B cell (primary cell): ENCODE data around the gene RAD51B. TPM values are rescaled to one million over a fixed set of nuclear protein-coding genes. Genes with fewer than 3 reads are reported as not detected.

Experiments used
- ATAC-seq: fragments of 200-7000 bp; cut with Tn5 transposase; one replicate; pipeline ENCODE4 v1.10.0; 2021; ENCODE audit warnings: low read depth, mild to moderate bottlenecking, moderate number of reproducible peaks, moderate library complexity
- CTCF ChIA-PET: fragments of 350-600 bp; sonication (Branson Sonifier 250); formaldehyde crosslinking; loops from one replicate; lab custom pipeline; 2021; ENCODE audit warnings: antibody characterized with exemption, inconsistent platforms; lab: Charles Lee
- POLR2A ChIA-PET: fragments of 350-600 bp; sonication (Branson Sonifier 250); formaldehyde crosslinking; loops from one replicate; lab custom pipeline; 2021; ENCODE audit warnings: antibody characterized with exemption; lab: Charles Lee
- DNase-seq: peaks from one replicate; pipeline ENCODE4 v3.0.0; 2013
- H2AFZ ChIP-seq: 2 replicates; pipeline ENCODE4 v1.6.1; 2012; ENCODE audit warnings: mild to moderate bottlenecking, low read depth, low read length; ENCODE audit not compliant: insufficient read depth, poor library complexity, severe bottlenecking
- H3K27ac ChIP-seq, 2 donors: 1 replicate in 1 of 2; 2 replicates in 1 of 2; pipeline ENCODE4 v1.5.1; 2012 to 2013; ENCODE audit warnings: low read length in 2 of 2, mild to moderate bottlenecking in 2 of 2, moderate library complexity in 1 of 2
- H3K27me3 ChIP-seq, 4 experiments: fragments of 200-600 bp in 1 of 4; sonication (generic) in 1 of 4; replicated peaks in 1 of 4; 1 replicate in 2 of 4; 2 replicates in 2 of 4; pipeline versions ENCODE4 v1.6.1 to v1.7.0; 2013 to 2016; ENCODE audit warnings: low read length in 3 of 4, mild to moderate bottlenecking in 2 of 4, mixed read lengths in 1 of 4, moderate library complexity in 1 of 4; ENCODE audit not compliant: insufficient read depth in 4 of 4, control insufficient read depth in 3 of 4; ENCODE audit errors: control extremely low read depth in 1 of 4
- H3K36me3 ChIP-seq, 2 experiments: replicated peaks in 1 of 2; 1 replicate in 1 of 2; 2 replicates in 1 of 2; pipeline versions ENCODE4 v1.6.1 to v1.7.1; 2013; ENCODE audit warnings: low read length in 1 of 2; ENCODE audit not compliant: insufficient read depth in 2 of 2, control insufficient read depth in 1 of 2; ENCODE audit errors: control extremely low read depth in 1 of 2, extremely low read depth in 1 of 2
- H3K4me1 ChIP-seq, 2 donors: fragments of 200-600 bp in 1 of 2; sonication (generic) in 1 of 2; 1 replicate in 1 of 2; 2 replicates in 1 of 2; pipeline versions ENCODE4 v1.5.1 to v1.6.1; 2013 to 2017; ENCODE audit warnings: low read length in 2 of 2; ENCODE audit not compliant: control insufficient read depth in 2 of 2, insufficient read depth in 2 of 2
- H3K4me2 ChIP-seq: replicated peaks from 2 replicates; pipeline ENCODE3; 2012; ENCODE audit warnings: mild to moderate bottlenecking, low read depth, low read length; ENCODE audit not compliant: poor library complexity, severe bottlenecking
- H3K4me3 ChIP-seq, 5 experiments: fragments of 200-600 bp in 1 of 5; sonication (generic) in 1 of 5; 1 replicate in 3 of 5; 2 replicates in 2 of 5; pipeline versions ENCODE4 v1.5.1 to v1.7.0; 2011 to 2016; ENCODE audit warnings: low read length in 4 of 5, mild to moderate bottlenecking in 4 of 5, low read depth in 2 of 5, control low read depth in 1 of 5, moderate library complexity in 1 of 5; ENCODE audit not compliant: insufficient read depth in 1 of 5; ENCODE audit errors: control extremely low read depth in 1 of 5, extremely low read depth in 1 of 5
- H3K79me2 ChIP-seq: fragments of 200-600 bp; sonication (generic); one replicate; pipeline ENCODE4 v1.6.0; 2016; ENCODE audit warnings: low read length; ENCODE audit not compliant: control insufficient read depth, insufficient read depth
- H3K9ac ChIP-seq: fragments of 200-600 bp; sonication (generic); 2 replicates; pipeline ENCODE4 v1.6.1; 2017; ENCODE audit warnings: mild to moderate bottlenecking, low read length, moderate library complexity
- H3K9me3 ChIP-seq, 3 donors: one replicate each; pipeline versions ENCODE4 v1.6.1 to v1.7.1; 2013; ENCODE audit warnings: low read length in 2 of 3; ENCODE audit not compliant: control insufficient read depth in 2 of 3, insufficient read depth in 1 of 3; ENCODE audit errors: control extremely low read depth in 1 of 3
- H4K20me1 ChIP-seq: 2 replicates; pipeline ENCODE4 v1.6.0; 2012; ENCODE audit warnings: mild to moderate bottlenecking, low read length; ENCODE audit not compliant: insufficient read depth, control insufficient read depth, poor library complexity, severe bottlenecking
- H3K27ac Mint-ChIP-seq: one replicate; pipeline ENCODE4 v1.8.0; 2021; ENCODE audit warnings: mixed read lengths
- H3K27me3 Mint-ChIP-seq: one replicate; pipeline ENCODE4 v1.8.0; 2021; ENCODE audit warnings: mixed read lengths
- H3K4me1 Mint-ChIP-seq: one replicate; pipeline ENCODE4 v1.8.0; 2021; ENCODE audit warnings: mixed read lengths
- H3K4me3 Mint-ChIP-seq: one replicate; pipeline ENCODE4 v1.8.0; 2021; ENCODE audit warnings: mixed read lengths
- H3K9me3 Mint-ChIP-seq: one replicate; pipeline ENCODE4 v1.8.0; 2022; ENCODE audit warnings: mixed read lengths; ENCODE audit not compliant: insufficient read depth
- EZH2 ChIP-seq: IDR thresholded peaks from 2 replicates; pipeline ENCODE4 v1.6.1; 2012; ENCODE audit warnings: borderline replicate concordance, low read depth, mild to moderate bottlenecking, moderate library complexity, low read length; ENCODE audit not compliant: insufficient read depth, poor library complexity, severe bottlenecking
- whole genome bisulfite sequencing: methylation state at CpG from one replicate; pipeline ENCODE4 v1.1.5; 2013; ENCODE audit warnings: missing lambda C conversion rate; ENCODE audit not compliant: insufficient coverage; 5-methylcytosine and 5-hydroxymethylcytosine counted together
- intact Hi-C: fragments of 100-400 bp; cut with micrococcal nuclease; formaldehyde crosslinking; loops from one replicate; pipeline ENCODE4 v1.10.0; 2022
- polyA plus RNA-seq: library from polyadenylated mRNA; depleted of rRNA; stranded (reverse); fragments of >200 nt; gene quantifications from 2 replicates; pipeline ENCODE4 v1.2.3, GENCODE V29; 2012
- total RNA-seq, 2 donors: library from RNA; stranded (reverse); fragments of 120-200 nt in 1 of 2; gene quantifications; 1 replicate in 1 of 2; 2 replicates in 1 of 2; pipeline versions ENCODE4 v1.2.3 to v1.2.4, GENCODE V29; 2013 to 2022
- TF ChIP-seq, protein P1 (sequence below): fragments of 200-600 bp; IDR thresholded peaks from one replicate; pipeline ENCODE4 v1.8.0; 2022; ENCODE audit warnings: antibody characterized with exemption, mild to moderate bottlenecking

The RAD51B gene
- total and polyA plus RNA-seq, 2 donors (not counting 1 experiment from before 2014, with no cell fraction given) = 6.5 to 60.6 TPM

DNA sequence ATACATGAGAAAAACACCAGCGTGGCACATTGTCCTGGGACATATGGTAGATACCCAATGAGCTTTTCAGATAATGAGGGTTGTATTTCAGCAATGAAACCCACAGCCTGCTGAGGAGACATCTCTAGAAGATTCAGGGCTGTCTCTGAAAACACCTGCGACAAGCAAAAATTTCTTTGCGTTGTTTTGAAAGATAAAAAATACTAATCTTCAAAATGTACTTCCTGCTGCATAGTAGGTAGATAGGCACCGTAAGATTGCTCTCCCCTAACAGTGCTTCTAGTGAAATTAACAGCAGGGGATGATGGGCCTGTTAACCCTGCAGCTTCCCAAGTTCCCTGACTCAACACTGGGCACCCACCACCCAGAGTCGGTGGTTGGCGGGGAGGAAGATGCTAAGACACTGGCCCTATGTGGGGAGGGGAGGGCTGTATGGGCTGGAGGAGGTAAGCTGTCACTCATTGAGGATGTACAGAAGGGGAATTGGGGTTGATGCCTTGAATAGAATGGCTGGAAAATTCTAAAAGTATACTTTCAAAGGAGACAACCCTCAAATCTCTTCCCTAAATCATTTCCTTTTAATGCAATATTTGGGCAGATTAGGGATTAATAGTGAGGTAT is 953.3 kb downstream of the RAD51B start:
- Mint-ChIP-seq H3K27ac (no peak overlapping the region), H3K4me3 (no peak overlapping the region), H3K4me1 (peaks cover 11% of the 10 kb centered on the region), H3K9me3 (no peaks in the 10 kb centered on the region), H3K27me3 (no peaks in the 10 kb centered on the region)
- Histone ChIP-seq H4K20me1 (no peaks in the 10 kb centered on the region), H3K4me1 (peaks cover 10 to 11% of the 10 kb centered on the region in 2 donors), H3K79me2 (no peaks in the 10 kb centered on the region), H3K4me3 (no peak overlapping the region), H3K4me2 (no peak overlapping the region), H2AFZ (no peak overlapping the region), H3K9me3 (peaks cover 0 to 12% (median 4%) of the 10 kb centered on the region in 3 donors), H3K27me3 (no peaks in the 10 kb centered on the region), H3K27ac (no peak overlapping the region), H3K9ac (no peak overlapping the region), H3K36me3 (no peaks in the 10 kb centered on the region)
- WGBS = no CpG with 5 or more reads among the region's 6 CpGs
- TF ChIP-seq, protein P1, sequence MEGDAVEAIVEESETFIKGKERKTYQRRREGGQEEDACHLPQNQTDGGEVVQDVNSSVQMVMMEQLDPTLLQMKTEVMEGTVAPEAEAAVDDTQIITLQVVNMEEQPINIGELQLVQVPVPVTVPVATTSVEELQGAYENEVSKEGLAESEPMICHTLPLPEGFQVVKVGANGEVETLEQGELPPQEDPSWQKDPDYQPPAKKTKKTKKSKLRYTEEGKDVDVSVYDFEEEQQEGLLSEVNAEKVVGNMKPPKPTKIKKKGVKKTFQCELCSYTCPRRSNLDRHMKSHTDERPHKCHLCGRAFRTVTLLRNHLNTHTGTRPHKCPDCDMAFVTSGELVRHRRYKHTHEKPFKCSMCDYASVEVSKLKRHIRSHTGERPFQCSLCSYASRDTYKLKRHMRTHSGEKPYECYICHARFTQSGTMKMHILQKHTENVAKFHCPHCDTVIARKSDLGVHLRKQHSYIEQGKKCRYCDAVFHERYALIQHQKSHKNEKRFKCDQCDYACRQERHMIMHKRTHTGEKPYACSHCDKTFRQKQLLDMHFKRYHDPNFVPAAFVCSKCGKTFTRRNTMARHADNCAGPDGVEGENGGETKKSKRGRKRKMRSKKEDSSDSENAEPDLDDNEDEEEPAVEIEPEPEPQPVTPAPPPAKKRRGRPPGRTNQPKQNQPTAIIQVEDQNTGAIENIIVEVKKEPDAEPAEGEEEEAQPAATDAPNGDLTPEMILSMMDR = no peak
- no peak for TF ChIP-seq EZH2
- DNase-seq = no peak
- POLR2A ChIA-PET = no interaction called here
- CTCF ChIA-PET = interaction anchor here (0.6 to 1.4 kb wide), 3 partner anchors 15 to 44 kb away, joined by 3 read pairs; no protein-coding TSS in a partner anchor
- no peak for ATAC-seq
- intact Hi-C loops = no loop called here

DNA sequence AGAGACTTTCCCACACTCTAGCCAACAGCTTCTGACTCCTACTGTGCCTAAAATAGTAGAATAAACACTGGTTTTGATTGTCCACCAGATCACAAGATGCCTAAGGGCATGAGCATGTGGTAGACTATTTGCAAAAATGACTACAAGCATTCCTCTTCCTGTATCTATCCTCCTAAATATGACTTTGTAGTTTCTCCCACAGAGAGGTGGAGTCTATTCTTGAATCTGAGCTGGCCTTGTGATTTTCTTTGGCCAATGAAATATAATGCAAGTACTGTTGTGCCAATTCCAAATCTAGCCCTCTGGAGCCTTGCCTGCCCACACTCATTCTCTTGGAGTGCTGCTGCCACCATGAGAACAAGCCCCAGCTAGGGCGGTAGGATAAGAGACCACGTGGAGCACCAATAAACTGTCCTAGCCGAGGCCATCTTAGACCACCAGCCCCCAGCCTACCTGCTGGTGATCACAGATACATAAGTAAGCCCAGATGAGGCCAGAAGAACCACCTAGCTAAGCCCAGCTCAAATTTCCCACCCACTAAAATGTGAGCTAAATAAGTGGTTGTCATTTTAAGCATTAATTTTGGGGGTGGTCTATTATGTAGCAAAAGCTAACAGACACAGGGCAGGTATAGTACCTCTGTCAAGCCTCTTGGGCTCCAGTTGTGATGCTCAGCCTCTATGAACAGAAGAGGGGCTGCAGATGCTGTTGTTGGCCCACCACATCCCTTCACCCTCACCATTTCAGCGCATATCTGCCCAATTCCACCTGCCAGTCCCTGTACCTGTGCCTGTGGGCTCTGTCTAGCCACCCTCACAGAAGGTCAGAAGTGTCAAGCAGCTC is 955.4 kb downstream of the RAD51B start:
- CTCF ChIA-PET = interaction anchor here (1.2 kb wide), 1 partner anchor 41 kb away, joined by 3 read pairs; no protein-coding TSS in a partner anchor
- no peaks in the 10 kb centered on the region for H3K9me3 Mint-ChIP-seq

More for the DNA sequence above, 955.4 kb downstream of the RAD51B start:
- Histone ChIP-seq H3K27ac (no peak overlapping the region), H3K9ac (no peak overlapping the region), H2AFZ (no peak overlapping the region), H3K4me1 (peaks cover 10 to 11% of the 10 kb centered on the region in 2 donors), H3K36me3 (no peaks in the 10 kb centered on the region), H3K27me3 (no peaks in the 10 kb centered on the region), H3K4me3 (no peak overlapping the region), H3K79me2 (no peaks in the 10 kb centered on the region), H3K9me3 (peaks cover 0 to 12% (median 4%) of the 10 kb centered on the region in 3 donors), H3K4me2 (no peak overlapping the region), H4K20me1 (no peaks in the 10 kb centered on the region)
- peaks cover 15% of the 10 kb centered on the region for H3K4me1 Mint-ChIP-seq
- ATAC-seq = no peak
- TF ChIP-seq, protein P1 = no peak
- TF ChIP-seq EZH2 = no peak
- H3K27me3 Mint-ChIP-seq = no peaks in the 10 kb centered on the region
- no peak for DNase-seq
- H3K4me3 Mint-ChIP-seq = no peak overlapping the region
- POLR2A ChIA-PET = interaction anchor here (0.6 to 0.9 kb wide), 2 partner anchors 90 to 148 kb away, joined by 3 read pairs; no protein-coding TSS in a partner anchor
- intact Hi-C loops = no loop called here
- WGBS = 92% methylated on average over 4 of the region's 4 CpGs
- H3K27ac Mint-ChIP-seq = no peak overlapping the region
